NCI-H524 (cell line): Measurements from ENCODE around the gene KPNA6.
A peak's percentile ranks its signal among the peaks of the same experiment; 100 is the strongest.
"Not testable (repeated sequence)": the region's sequence is repeated elsewhere in the genome, so short reads cannot be mapped to it uniquely, and the experiment has no call there.

Source experiments
- DNase-seq, 2 experiments: peaks; one replicate each; lab custom pipeline; 2025; lab: John Stamatoyannopoulos, UW

KPNA6 gene

GRCh38 chr1:32142446-32143301 is 34.8 kb downstream of the KPNA6 start:
- DNase-seq = no peak

GRCh38 chr1:32143302-32143695 is 35.4 kb downstream of the KPNA6 start:
- not testable (repeated sequence) for DNase-seq

GRCh38 chr1:32144033-32144432 is 36.2 kb downstream of the KPNA6 start:
- DNase-seq = no peak

- DNase-seq = not testable (repeated sequence)
Measured at GRCh38 chr1:32147799-32148198, 39.9 kb downstream of the KPNA6 start.

- DNase-seq = no peak
Measured at GRCh38 chr1:32150847-32151246, 43.0 kb downstream of the KPNA6 start.

GRCh38 chr1:32151319-32151787 is 43.5 kb downstream of the KPNA6 start:
- peak in 1 of 2 experiments; percentile 26 for DNase-seq

GRCh38 chr1:32159189-32159588 is 51.3 kb downstream of the KPNA6 start:
- no peak for DNase-seq

GRCh38 chr1:32163405-32163804 is 55.5 kb downstream of the KPNA6 start:
- DNase-seq = no peak

- not testable (repeated sequence) for DNase-seq
Measured at GRCh38 chr1:32165633-32166032, 57.8 kb downstream of the KPNA6 start.

GRCh38 chr1:32170991-32171390 is 63.1 kb downstream of the KPNA6 start:
- no peak for DNase-seq

- no peak for DNase-seq
Measured at GRCh38 chr1:32172621-32173245, 64.9 kb downstream of the KPNA6 start.

GRCh38 chr1:32178380-32179192 is 70.7 kb downstream of the KPNA6 start:
- DNase-seq = no peak

GRCh38 chr1:32179193-32179442 is 71.3 kb downstream of the KPNA6 start:
- DNase-seq = no peak

GRCh38 chr1:32179443-32180185 is 71.8 kb downstream of the KPNA6 start, which contains the start of gene TXLNA:
TXLNA (plus strand) TSS chr1:32179675; CDS start chr1:32180346, 671 bp downstream.
- DNase-seq = peak; percentile 71 to 87

GRCh38 chr1:32180186-32181060 is 72.6 kb downstream of the KPNA6 start:
- DNase-seq = peak; percentile 2 to 21

- DNase-seq = no peak
Measured at GRCh38 chr1:32181065-32181464, 73.2 kb downstream of the KPNA6 start.

- DNase-seq = no peak
Measured at GRCh38 chr1:32181563-32181962, 73.7 kb downstream of the KPNA6 start.

GRCh38 chr1:32182060-32182459 is 74.2 kb downstream of the KPNA6 start:
- DNase-seq = no peak

GRCh38 chr1:32184650-32185049 is 76.8 kb downstream of the KPNA6 start:
- no peak for DNase-seq

GRCh38 chr1:32186077-32186476 is 78.2 kb downstream of the KPNA6 start:
- no peak for DNase-seq

- no peak for DNase-seq
Measured at GRCh38 chr1:32186491-32186890, 78.6 kb downstream of the KPNA6 start.
